ENCODE results near the gene MPC1L.
"Not testable (repeated sequence)": the region's sequence is repeated elsewhere in the genome, so short reads cannot be mapped to it uniquely, and the experiment has no call there.

Gene MPC1L

GRCh38 chrX:40623139-40623536 is at the start of gene MPC1L:
TSS of gene MPC1L (plus strand) at chrX:40623428. CDS start at chrX:40623566, 138 bp downstream.
- no peak for DNase-seq

GRCh38 chrX:40573763-40574162 is 49.5 kb upstream of the MPC1L start:
- DNase-seq = peak; percentile 75

- peak; percentile 18 for DNase-seq
Measured at GRCh38 chrX:40575411-40575810, 47.8 kb upstream of the MPC1L start.

- DNase-seq = no peak
Measured at GRCh38 chrX:40576291-40576690, 46.9 kb upstream of the MPC1L start.

GRCh38 chrX:40578039-40578695 is 45.1 kb upstream of the MPC1L start:
- DNase-seq = peak; percentile 4

- no peak for DNase-seq
Measured at GRCh38 chrX:40579141-40579540, 44.1 kb upstream of the MPC1L start.

- DNase-seq = peak; percentile 55
Measured at GRCh38 chrX:40579900-40580536, 43.2 kb upstream of the MPC1L start.

- DNase-seq = peak; percentile 99
Measured at GRCh38 chrX:40580537-40581335, 42.5 kb upstream of the MPC1L start, which contains the start of gene ATP6AP2. TSS of gene ATP6AP2 (plus strand) at chrX:40580970. CDS start at chrX:40581066, 96 bp downstream.

- DNase-seq = no peak
Measured at GRCh38 chrX:40581336-40581920, 41.8 kb upstream of the MPC1L start.

- DNase-seq = not testable (repeated sequence)
Measured at GRCh38 chrX:40582178-40582577, 41.0 kb upstream of the MPC1L start.

- no peak for DNase-seq
Measured at GRCh38 chrX:40582811-40583210, 40.4 kb upstream of the MPC1L start.

- not testable (repeated sequence) for DNase-seq
Measured at GRCh38 chrX:40587623-40588022, 35.6 kb upstream of the MPC1L start.

- DNase-seq = not testable (repeated sequence)
Measured at GRCh38 chrX:40589616-40590321, 33.5 kb upstream of the MPC1L start.

GRCh38 chrX:40603446-40603845 is 19.8 kb upstream of the MPC1L start:
- DNase-seq = no peak

- DNase-seq = no peak
Measured at GRCh38 chrX:40607381-40607780, 15.8 kb upstream of the MPC1L start.

GRCh38 chrX:40612511-40612910 is 10.7 kb upstream of the MPC1L start:
- DNase-seq = no peak

- no peak for DNase-seq
Measured at GRCh38 chrX:40615976-40616375, 7.3 kb upstream of the MPC1L start.

GRCh38 chrX:40617566-40617965 is 5.7 kb upstream of the MPC1L start:
- no peak for DNase-seq

- DNase-seq = peak; percentile 45
Measured at GRCh38 chrX:40622479-40623138, 619 bp upstream of the MPC1L start.

- no peak for DNase-seq
Measured at GRCh38 chrX:40623665-40624064, 437 bp downstream of the MPC1L start.

GRCh38 chrX:40625294-40625693 is 2.1 kb downstream of the MPC1L start:
- no peak for DNase-seq

GRCh38 chrX:40628506-40628905 is 5.3 kb downstream of the MPC1L start:
- DNase-seq = no peak
